ENCODE measurements around the gene CDIPT.

Gene CDIPT

GRCh38 chr16:29824589-29825144 lies 38.4 kb downstream of the CDIPT start:
- DNase-seq = no peak

- no peak for DNase-seq
These were observed 41.3 kb downstream of the CDIPT start for GRCh38 chr16:29821643-29822115.

- DNase-seq = peak in 2 of 6 experiments; percentile 22 to 28
These were observed 42.0 kb downstream of the CDIPT start for GRCh38 chr16:29820730-29821642.

GRCh38 chr16:29820271-29820701 lies 42.7 kb downstream of the CDIPT start, which contains the start of gene MVP:
Gene MVP, plus strand, starts transcription at chr16:29820462. Its CDS starts 10,088 bp downstream, at chr16:29830550.
- peak; percentile 16 to 52 (median 43) for DNase-seq

- DNase-seq = no peak
These were observed 43.5 kb downstream of the CDIPT start for GRCh38 chr16:29819506-29819905.

GRCh38 chr16:29818082-29818481 lies 44.9 kb downstream of the CDIPT start:
- no peak for DNase-seq

- DNase-seq = peak; percentile 23 to 63 (median 42)
These were observed 46.2 kb downstream of the CDIPT start for GRCh38 chr16:29816694-29817441.

GRCh38 chr16:29815793-29816693 lies 47.0 kb downstream of the CDIPT start, which contains the start of gene PAGR1:
Gene PAGR1, plus strand, starts transcription at chr16:29816152. Its CDS starts 374 bp downstream, at chr16:29816526.
- DNase-seq = peak; percentile 98 to 99 (median 99)

GRCh38 chr16:29815032-29815721 lies 47.8 kb downstream of the CDIPT start:
- DNase-seq = peak in 3 of 6 experiments; percentile 33 to 80 (median 65)

- DNase-seq = no peak
These were observed 48.4 kb downstream of the CDIPT start for GRCh38 chr16:29814592-29814991.

GRCh38 chr16:29813644-29814562 lies 49.1 kb downstream of the CDIPT start:
- no peak for DNase-seq

GRCh38 chr16:29812754-29813643 lies 50.0 kb downstream of the CDIPT start:
- no peak for DNase-seq

- DNase-seq = peak in 4 of 6 experiments; percentile 28 to 63 (median 32)
These were observed 50.9 kb downstream of the CDIPT start, which contains the start of gene PRRT2 for GRCh38 chr16:29811896-29812665. Gene PRRT2, plus strand, starts transcription at chr16:29812193. Its CDS starts 862 bp downstream, at chr16:29813055.

- peak; percentile 38 to 69 (median 57) for DNase-seq
These were observed 51.7 kb downstream of the CDIPT start for GRCh38 chr16:29811170-29811895.

GRCh38 chr16:29810699-29811169 lies 52.3 kb downstream of the CDIPT start:
- DNase-seq = no peak

GRCh38 chr16:29809850-29810698 lies 53.0 kb downstream of the CDIPT start:
- DNase-seq = peak in 4 of 6 experiments; percentile 15 to 33 (median 24)

Data from stimulated activated naive CD4-positive, alpha-beta T cell (primary cell).